ENCODE results near the gene GALNT3.

GRCh38 chr2:165794536-165794928 is 485 bp upstream of the GALNT3 start:
- TF ChIP-seq POLR2AphosphoS5 (IDR thresholded peaks at IDR 0.05; ENCODE audit: low read depth, low read length) (no peak), CTCF (IDR thresholded peaks at IDR 0.05) (no peak), REST (IDR thresholded peaks at IDR 0.05; ENCODE audit: insufficient read depth in 1 of 2, low read depth in 2 of 2, low read length in 1 of 2) (no peak), TCF7L2 (IDR thresholded peaks at IDR 0.05; ENCODE audit: low read depth, low read length) (no peak)

Data from Panc1 (cell line).